ENCODE results near the gene TAGAP.

GRCh38 chr6:159017757-159018559, 26.8 kb downstream of the TAGAP start:
- TF ChIP-seq EZH2 (IDR thresholded peaks at IDR 0.05; ENCODE audit: borderline replicate concordance, low read length) (no peak), CTCF (conservative IDR thresholded peaks at IDR 0.05 in 1 of 2, IDR thresholded peaks at IDR 0.05 in 1 of 2; ENCODE audit: extremely low read depth in 1 of 2, insufficient read depth in 1 of 2, low read depth in 1 of 2, low read length in 2 of 2) (no peak)

All from mammary epithelial cell (primary cell).